ENCODE data around the gene MIOX.

MIOX gene

DNA sequence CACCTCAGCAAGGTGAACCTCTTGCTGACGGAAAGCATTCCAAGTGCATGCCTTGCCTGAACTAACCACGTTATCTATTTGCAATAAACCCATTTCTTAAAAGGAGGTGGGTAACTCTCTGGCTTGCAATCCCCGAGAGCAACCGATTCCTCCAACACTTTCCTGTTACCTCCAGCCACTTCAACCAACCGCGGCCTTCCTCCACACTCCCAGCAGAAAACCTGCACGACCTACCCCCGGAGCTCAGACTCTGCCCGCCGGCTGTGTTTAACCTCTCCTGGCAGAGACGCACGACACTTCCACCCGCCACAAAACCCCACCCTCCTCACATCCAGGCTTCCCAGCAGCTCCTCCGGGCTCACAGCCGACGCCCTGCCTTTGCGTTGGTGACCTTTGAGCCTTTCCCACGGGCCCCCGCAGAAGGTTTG, 38.0 kb downstream of the MIOX start:
- H3K36me3 ChIP-seq, result peaks cover 52% of the 10 kb centered on the region
- peak overlapping the region; percentile 81 to 98 for H3K4me3 ChIP-seq (ENCODE audit: low read depth in 1 of 2, low read length in 1 of 2)
- H3K27ac ChIP-seq, result peak overlapping the region; percentile 98

DNA sequence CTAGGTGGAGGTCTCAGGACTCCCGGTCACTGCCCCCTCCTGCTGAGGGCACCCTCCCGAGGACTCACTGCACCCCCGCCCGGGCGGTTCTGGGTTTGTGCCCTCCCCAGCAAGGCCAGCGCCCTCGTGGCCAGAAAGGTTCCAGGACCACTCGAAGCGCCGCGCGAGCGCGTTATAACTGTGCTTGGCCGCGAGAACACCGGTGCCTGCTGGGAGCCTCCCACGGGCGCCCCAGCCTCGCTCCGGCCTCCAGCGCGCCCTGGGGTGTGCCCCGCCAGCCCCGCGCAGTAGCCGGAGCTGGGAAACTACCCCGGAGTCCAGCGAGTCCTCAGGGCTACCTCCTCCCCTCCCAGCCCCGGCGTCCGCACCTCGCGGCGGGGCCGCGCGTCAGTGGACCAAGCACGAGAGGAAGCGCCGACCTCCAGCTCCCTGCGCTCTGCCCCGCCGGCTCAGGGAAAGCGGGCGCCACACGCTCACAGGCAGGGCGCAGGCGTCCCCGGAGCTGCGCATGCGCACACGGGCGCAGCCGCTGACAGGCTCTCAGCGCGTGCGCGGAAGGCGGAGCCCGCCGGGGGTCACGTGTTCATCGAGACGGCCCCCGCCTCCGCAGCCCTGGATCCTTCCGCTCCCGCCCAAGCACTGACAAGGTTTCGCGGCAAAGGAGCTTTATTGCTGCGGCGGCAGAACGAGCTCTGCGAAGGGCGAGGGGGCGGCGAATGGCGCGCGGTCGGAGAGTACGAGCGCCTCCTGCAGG, 38.6 kb downstream of the MIOX start, which contains the start of gene SCO2:
SCO2 (minus strand) TSS at position 495 of the 754 bp plus-strand sequence. CDS start 1,187 bp downstream, outside the sequence.
- peak within 1 kb of the TSS; percentile 81 to 98 for H3K4me3 ChIP-seq (ENCODE audit: low read depth in 1 of 2, low read length in 1 of 2)
- H3K36me3 ChIP-seq, result peaks cover 52% of the 10 kb centered on the region
- peaks cover 44 to 46% of the 10 kb centered on the region in 2 experiments for H3K4me1 ChIP-seq (ENCODE audit: control insufficient read depth in 1 of 2, insufficient read depth in 1 of 2, low read depth in 1 of 2, low read length in 1 of 2)
- TF ChIP-seq, protein P1, sequence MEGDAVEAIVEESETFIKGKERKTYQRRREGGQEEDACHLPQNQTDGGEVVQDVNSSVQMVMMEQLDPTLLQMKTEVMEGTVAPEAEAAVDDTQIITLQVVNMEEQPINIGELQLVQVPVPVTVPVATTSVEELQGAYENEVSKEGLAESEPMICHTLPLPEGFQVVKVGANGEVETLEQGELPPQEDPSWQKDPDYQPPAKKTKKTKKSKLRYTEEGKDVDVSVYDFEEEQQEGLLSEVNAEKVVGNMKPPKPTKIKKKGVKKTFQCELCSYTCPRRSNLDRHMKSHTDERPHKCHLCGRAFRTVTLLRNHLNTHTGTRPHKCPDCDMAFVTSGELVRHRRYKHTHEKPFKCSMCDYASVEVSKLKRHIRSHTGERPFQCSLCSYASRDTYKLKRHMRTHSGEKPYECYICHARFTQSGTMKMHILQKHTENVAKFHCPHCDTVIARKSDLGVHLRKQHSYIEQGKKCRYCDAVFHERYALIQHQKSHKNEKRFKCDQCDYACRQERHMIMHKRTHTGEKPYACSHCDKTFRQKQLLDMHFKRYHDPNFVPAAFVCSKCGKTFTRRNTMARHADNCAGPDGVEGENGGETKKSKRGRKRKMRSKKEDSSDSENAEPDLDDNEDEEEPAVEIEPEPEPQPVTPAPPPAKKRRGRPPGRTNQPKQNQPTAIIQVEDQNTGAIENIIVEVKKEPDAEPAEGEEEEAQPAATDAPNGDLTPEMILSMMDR (IDR thresholded peaks at IDR 0.05), result peak; percentile 50
- H3K27me3 ChIP-seq, result no peaks in the 10 kb centered on the region
- peak within 1 kb of the TSS; percentile 98 for H3K27ac ChIP-seq
- H3K9me3 ChIP-seq, result no peaks in the 10 kb centered on the region

More for the DNA sequence above, 38.0 kb downstream of the MIOX start:
- Histone ChIP-seq H3K9me3 (no peaks in the 10 kb centered on the region), H3K27me3 (no peaks in the 10 kb centered on the region), H3K4me1 (ENCODE audit: control insufficient read depth in 1 of 2, insufficient read depth in 1 of 2, low read depth in 1 of 2, low read length in 1 of 2) (peaks cover 44 to 46% of the 10 kb centered on the region in 2 experiments)
- TF ChIP-seq, protein P1 (IDR thresholded peaks at IDR 0.05), result no peak

DNA sequence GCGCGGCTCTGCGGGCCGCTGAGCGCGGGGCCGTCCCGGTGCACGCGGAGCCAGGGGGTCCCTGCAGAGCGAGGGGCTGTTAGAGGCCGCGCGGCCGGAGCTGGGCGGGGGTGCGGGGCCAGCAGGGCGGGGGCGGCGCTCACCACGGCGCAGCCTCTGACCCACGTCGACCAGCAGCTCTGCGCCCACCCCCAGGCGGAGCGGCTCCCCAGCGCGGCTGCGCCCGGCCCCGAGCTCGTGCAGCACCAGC, 39.1 kb downstream of the MIOX start:
- Histone ChIP-seq H3K27me3 (no peaks in the 10 kb centered on the region), H3K9me3 (no peaks in the 10 kb centered on the region), H3K27ac (peak overlapping the region; percentile 98), H3K4me3 (ENCODE audit: low read depth in 1 of 2, low read length in 1 of 2) (peak overlapping the region; percentile 81 to 98), H3K4me1 (ENCODE audit: control insufficient read depth in 1 of 2, insufficient read depth in 1 of 2, low read depth in 1 of 2, low read length in 1 of 2) (peaks cover 44 to 49% of the 10 kb centered on the region in 2 experiments), H3K36me3 (peaks cover 51% of the 10 kb centered on the region)
- TF ChIP-seq, protein P1 (IDR thresholded peaks at IDR 0.05), result no peak

DNA sequence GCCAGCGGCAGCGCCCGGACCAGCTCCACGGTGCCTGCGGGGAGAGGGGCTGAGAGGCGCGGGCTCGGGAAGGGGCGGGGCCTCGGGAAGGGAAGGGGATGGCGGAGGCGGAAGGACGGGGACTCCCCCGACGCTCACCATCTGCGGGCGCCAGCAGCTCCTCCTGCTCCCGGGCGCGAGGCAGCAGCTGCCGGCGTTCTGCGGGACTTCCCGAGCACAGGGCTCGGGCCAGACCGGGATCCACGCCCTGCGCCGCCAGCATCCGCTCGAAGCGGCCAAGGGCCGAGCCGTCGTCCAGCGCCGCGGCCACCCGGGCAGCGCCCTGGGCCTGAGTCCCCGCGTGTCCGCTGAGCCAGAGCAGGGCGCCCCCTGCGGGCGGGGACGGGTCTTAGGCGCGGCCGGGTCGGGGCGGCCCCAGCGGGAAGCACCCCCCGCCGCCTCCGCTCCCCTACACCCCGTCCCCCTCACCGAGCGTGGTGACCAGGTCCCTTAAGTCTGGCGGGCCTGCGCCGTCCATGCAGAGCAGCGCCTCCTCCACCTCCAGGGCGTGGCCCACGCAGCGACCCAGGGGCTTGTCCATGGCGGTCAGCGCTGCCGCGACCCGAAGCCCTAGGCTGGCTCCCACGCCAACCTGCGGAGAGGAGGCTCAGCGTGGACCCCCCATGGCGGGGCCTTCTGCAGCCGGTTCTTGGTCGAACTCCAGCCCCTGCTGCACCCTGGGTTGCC, 39.6 kb downstream of the MIOX start:
- TF ChIP-seq, protein P1 (IDR thresholded peaks at IDR 0.05), result peak; percentile 83
- H3K27ac ChIP-seq, result peak overlapping the region; percentile 98
- H3K36me3 ChIP-seq, result peaks cover 46% of the 10 kb centered on the region
- H3K4me1 ChIP-seq (ENCODE audit: control insufficient read depth in 1 of 2, insufficient read depth in 1 of 2, low read depth in 1 of 2, low read length in 1 of 2), result peaks cover 44 to 49% of the 10 kb centered on the region in 2 experiments
- H3K4me3 ChIP-seq (ENCODE audit: low read depth in 1 of 2, low read length in 1 of 2), result peak overlapping the region; percentile 81 to 98
- no peaks in the 10 kb centered on the region for H3K9me3 ChIP-seq
- no peaks in the 10 kb centered on the region for H3K27me3 ChIP-seq

DNA sequence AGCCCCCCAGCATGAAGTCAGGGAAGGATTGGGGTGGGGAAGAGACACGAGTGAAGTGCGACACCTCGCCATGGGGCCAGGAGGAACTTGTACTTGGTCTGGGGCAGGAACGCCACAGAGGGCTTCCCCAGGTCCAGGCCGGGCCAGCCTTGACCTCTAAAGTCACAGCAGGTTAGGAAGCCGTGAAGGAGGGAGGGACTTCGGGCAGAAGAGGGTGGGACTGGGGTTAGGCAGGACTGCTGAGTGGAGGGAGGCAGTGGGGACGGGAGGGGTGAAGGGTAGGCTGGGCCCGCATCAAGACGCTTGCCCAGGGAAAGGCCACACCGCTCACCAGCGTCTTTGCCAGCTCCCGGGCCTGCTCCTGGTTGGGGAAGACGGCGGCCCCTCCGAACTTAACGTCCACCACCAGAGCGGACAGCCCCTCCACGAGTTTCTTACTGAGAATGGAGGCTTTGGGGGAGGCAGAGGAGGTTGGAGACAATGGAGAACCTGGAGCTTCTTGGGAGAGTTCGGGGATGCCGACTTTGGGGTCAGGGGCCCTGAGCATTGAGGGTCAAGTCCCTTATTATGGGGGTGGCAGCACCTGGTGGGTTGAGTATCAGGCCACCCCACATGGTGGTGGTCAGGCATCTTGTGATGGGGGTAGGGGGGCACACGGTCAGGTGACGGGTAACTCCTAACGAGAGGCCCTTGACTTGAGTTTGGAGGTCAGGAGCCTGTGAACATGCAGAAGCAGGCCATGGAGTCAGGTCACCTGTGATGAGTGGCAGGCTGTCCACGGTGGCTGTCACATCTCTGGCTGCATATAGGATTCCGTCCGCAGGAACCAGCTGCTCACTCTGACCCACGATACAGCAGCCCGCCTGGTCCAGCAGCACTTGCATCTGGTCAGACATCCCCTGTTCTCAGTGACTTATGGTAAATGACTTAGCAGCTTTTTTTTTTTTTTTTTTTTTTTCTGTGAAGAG, 40.5 kb downstream of the MIOX start:
- peaks cover 37% of the 10 kb centered on the region for H3K36me3 ChIP-seq
- peak overlapping the region; percentile 81 to 98 for H3K4me3 ChIP-seq (ENCODE audit: low read depth in 1 of 2, low read length in 1 of 2)
- H3K27me3 ChIP-seq, result no peaks in the 10 kb centered on the region
- H3K27ac ChIP-seq, result peak overlapping the region; percentile 98
- TF ChIP-seq, protein P1 (IDR thresholded peaks at IDR 0.05), result no peak
- no peaks in the 10 kb centered on the region for H3K9me3 ChIP-seq
- H3K4me1 ChIP-seq (ENCODE audit: control insufficient read depth in 1 of 2, insufficient read depth in 1 of 2, low read depth in 1 of 2, low read length in 1 of 2), result peaks cover 44 to 52% of the 10 kb centered on the region in 2 experiments

Data from neutrophil (primary cell).